NB4 (cell line): ENCODE data around the gene CD38.

ENCODE experiments used
- CTCF ChIP-seq: IDR thresholded peaks from one replicate; pipeline ENCODE4 v1.5.1; 2012; ENCODE audit warnings: low read depth, low read length
- POLR2A ChIP-seq: IDR thresholded peaks from 2 replicates; pipeline ENCODE4 v1.6.1; 2011; ENCODE audit warnings: mild to moderate bottlenecking; ENCODE audit not compliant: insufficient read length; ENCODE audit errors: extremely low read depth

- no peak for TF ChIP-seq CTCF
- no peak for TF ChIP-seq POLR2A
These were observed 58.2 kb downstream of the CD38 start for GRCh38 chr4:15836362-15836761.
